ENCODE measurements around the gene HRG. TPM values are rescaled to one million over a fixed set of nuclear protein-coding genes. Genes with fewer than 3 reads are reported as not detected.
"Not testable (repeated sequence)": the region's sequence is repeated elsewhere in the genome, so short reads cannot be mapped to it uniquely, and the experiment has no call there.

Gene HRG
- total RNA-seq, 1 donor from 2014 or later = not detected

- DNase-seq (no peak), ATAC-seq (no peak)
- Histone ChIP-seq H3K27me3 (no peaks in the 10 kb centered on the region), H3K4me3 (no peak overlapping the region), H3K9me3 (no peaks in the 10 kb centered on the region), H3K36me3 (no peaks in the 10 kb centered on the region), H3K4me1 (no peaks in the 10 kb centered on the region), H3K27ac (no peak overlapping the region)
- intact Hi-C loops (cut with DNase I) = no loop called here
- no peak for TF ChIP-seq CTCF (IDR thresholded peaks at IDR 0.05)
Measured at GRCh38 chr3:186697510-186697909, 31.7 kb downstream of the HRG start.

- Histone ChIP-seq H3K9me3 (no peaks in the 10 kb centered on the region), H3K36me3 (no peaks in the 10 kb centered on the region), H3K4me1 (no peaks in the 10 kb centered on the region), H3K27ac (no peak overlapping the region), H3K4me3 (no peak overlapping the region), H3K27me3 (no peaks in the 10 kb centered on the region)
- DNase-seq (no peak), ATAC-seq (no peak)
- intact Hi-C loops (cut with DNase I) = no loop called here
- no peak for TF ChIP-seq CTCF (IDR thresholded peaks at IDR 0.05)
Measured at GRCh38 chr3:186700267-186700666, 34.5 kb downstream of the HRG start.

- H3K9me3 ChIP-seq; H3K27ac ChIP-seq; H3K36me3 ChIP-seq; H3K4me3 ChIP-seq; H3K27me3 ChIP-seq; intact Hi-C loops (cut with DNase I); H3K4me1 ChIP-seq; DNase-seq; ATAC-seq: not testable (repeated sequence)
Measured at GRCh38 chr3:186702451-186702850, 36.6 kb downstream of the HRG start.

- Histone ChIP-seq H3K9me3 (no peaks in the 10 kb centered on the region), H3K4me1 (no peaks in the 10 kb centered on the region), H3K27ac (no peak overlapping the region), H3K27me3 (no peaks in the 10 kb centered on the region), H3K4me3 (no peak overlapping the region), H3K36me3 (no peaks in the 10 kb centered on the region)
- no peak for ATAC-seq
- intact Hi-C loops (cut with DNase I) = no loop called here
- no peak for TF ChIP-seq CTCF (IDR thresholded peaks at IDR 0.05)
- no peak for DNase-seq
Measured at GRCh38 chr3:186705882-186706780, 40.3 kb downstream of the HRG start.

GRCh38 chr3:186708983-186709679, 43.3 kb downstream of the HRG start:
- no peak for DNase-seq
- H3K9me3 ChIP-seq = no peaks in the 10 kb centered on the region
- TF ChIP-seq CTCF (IDR thresholded peaks at IDR 0.05) = no peak
- H3K4me1 ChIP-seq = no peaks in the 10 kb centered on the region
- no peaks in the 10 kb centered on the region for H3K27me3 ChIP-seq
- intact Hi-C loops (cut with DNase I) = no loop called here
- no peak overlapping the region for H3K4me3 ChIP-seq
- no peak overlapping the region for H3K27ac ChIP-seq
- ATAC-seq = no peak
- H3K36me3 ChIP-seq = no peaks in the 10 kb centered on the region

GRCh38 chr3:186710694-186711093, 44.9 kb downstream of the HRG start:
- H3K4me1 ChIP-seq; H3K27ac ChIP-seq; H3K9me3 ChIP-seq; intact Hi-C loops (cut with DNase I); H3K4me3 ChIP-seq; H3K27me3 ChIP-seq; ATAC-seq; DNase-seq; H3K36me3 ChIP-seq: not testable (repeated sequence)

Measured in upper lobe of right lung (tissue), 1 donor.